ENCODE data around the gene TNK1.

TNK1 gene

DNA sequence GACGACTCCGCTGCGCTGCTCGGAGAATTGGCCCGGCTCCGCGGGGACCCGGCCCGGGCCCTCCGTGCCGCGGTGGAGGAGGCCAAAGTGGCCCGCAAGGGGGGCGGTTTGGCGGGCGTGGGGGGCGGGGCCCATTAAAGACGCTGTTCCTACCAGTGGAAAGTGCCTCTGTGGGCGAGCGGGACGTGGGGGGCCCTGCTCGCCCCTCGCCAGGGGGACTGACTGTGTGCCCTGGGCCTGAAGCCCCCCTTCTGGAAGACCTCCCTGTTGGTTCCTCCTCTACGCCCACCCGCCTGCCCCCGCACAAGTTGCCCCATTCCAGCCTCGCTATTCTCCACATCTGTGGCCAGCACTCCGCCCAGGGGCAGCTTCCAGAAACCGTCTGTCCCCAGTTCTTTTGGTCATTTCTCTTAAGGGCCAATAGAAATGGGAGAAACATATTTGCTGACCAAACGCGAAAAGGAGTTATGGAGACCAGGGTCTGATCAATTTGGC is 56.5 kb downstream of the TNK1 start:
- DNase-seq = no peak

DNA sequence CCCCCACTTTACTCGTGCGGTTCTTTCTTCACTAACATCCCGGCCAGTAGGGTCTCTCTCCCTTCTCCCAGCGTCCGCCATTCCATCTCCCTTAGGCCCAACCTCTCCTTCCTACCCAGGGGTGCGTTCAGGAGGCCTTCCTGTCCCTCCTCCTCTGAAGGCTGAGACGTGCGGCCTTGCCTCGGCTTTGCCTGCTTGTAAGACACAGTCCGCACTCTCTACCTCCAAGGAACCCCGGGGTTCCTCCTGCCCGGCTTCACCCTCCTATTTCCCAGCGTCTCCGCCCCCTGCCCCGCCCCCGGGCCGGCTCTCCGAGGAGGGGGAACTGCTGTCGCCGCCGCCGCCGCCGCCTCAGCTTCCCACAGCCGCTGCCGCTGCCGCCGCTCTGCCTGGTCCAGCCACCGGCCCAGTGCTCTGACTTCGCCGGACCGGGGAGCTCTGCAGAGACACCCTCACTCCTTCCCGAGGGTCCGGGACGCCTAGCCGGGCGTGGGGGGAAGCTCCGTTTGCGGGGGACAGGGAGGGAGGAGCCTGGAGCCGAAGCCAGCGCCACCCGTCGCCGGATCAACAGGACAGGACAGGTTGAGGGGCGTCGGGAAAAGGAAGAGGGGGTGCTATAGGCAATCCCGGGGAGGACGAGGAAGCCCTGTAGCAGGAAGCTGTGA is 57.2 kb downstream of the TNK1 start:
- DNase-seq = peak; percentile 45

DNA sequence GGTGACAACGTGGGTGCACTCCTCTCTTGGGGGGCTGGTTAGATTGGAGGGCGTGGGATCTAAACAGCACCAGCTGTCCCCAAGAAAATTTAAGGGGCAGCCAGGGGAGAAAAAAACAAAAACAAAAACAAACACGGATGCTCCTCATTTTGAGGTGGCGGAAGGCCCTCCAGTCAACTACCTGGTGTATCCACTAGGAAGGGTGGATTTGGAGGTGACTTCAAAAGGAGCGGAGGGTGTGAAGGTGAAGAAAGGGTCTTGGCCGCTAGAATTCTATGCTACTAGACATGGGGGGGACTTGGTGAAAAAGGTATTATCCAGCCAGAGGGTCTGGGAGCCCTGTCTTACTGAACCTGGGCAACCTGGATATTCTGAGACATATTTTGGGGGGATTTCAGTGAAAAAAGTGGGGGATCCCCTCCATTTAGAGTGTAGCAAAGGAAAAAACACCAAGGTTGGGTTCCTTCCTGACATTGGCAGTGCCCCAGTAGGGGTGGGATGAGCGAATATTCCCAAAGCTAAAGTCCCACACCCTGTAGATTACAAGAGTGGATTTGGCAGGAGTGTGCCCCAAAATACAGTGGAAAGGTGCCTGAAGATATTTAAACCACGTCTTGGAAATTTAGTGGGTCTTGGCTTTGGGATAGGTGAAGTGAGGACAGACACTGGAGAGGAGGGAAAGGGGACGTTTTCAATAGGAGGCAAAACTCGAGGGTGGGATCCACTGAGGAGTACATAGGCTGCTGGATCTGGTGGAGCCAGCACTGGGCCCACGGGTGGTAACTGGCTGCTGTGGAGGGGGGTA is 58.0 kb downstream of the TNK1 start:
- no peak for DNase-seq

Data from activated CD4-positive, alpha-beta T cell treated with anti-CD3 and anti-CD28 coated beads for 1 hour (primary cell).